ENCODE measurements around the gene TSHZ2.
"Not testable (repeated sequence)": the region's sequence is repeated elsewhere in the genome, so short reads cannot be mapped to it uniquely, and the experiment has no call there.

Gene TSHZ2

DNA sequence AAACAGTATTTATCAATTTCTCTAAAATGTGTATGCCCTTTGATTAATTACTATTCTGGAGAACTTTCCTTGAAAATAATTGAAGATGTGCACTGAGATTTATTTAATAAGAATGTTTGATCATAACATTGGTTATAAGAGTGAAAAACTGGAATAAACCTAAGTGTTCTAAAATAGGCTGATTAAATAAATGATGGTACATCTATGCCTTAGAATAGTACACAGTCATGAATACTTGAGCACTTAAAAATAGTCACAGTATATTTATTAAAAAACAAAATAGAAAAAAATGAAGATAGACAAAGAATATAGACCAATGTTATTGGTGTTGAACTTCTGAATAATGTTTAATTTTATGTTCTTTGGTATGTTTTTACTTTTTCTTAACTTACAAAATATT lies 528.5 kb downstream of the TSHZ2 start:
- no peaks in the 10 kb centered on the region for H3K4me1 ChIP-seq (ENCODE audit: control insufficient read depth, insufficient read depth, low read length)
- no peak overlapping the region for H3K9ac ChIP-seq (ENCODE audit: low read length in 2 of 2)
- H3K27ac ChIP-seq (ENCODE audit: low read length): no peak overlapping the region
- H3K9me3 ChIP-seq (ENCODE audit: control insufficient read depth in 2 of 2, low read length in 2 of 2): no peaks in the 10 kb centered on the region
- no peaks in the 10 kb centered on the region for H3K27me3 ChIP-seq (ENCODE audit: control insufficient read depth in 1 of 2, insufficient read depth in 2 of 2, low read length in 2 of 2)
- no peak overlapping the region for H3K4me3 ChIP-seq (ENCODE audit: low read length in 2 of 2)
- no peaks in the 10 kb centered on the region for H3K36me3 ChIP-seq (ENCODE audit: control insufficient read depth in 2 of 2, insufficient read depth in 2 of 2, low read length in 2 of 2)

DNA sequence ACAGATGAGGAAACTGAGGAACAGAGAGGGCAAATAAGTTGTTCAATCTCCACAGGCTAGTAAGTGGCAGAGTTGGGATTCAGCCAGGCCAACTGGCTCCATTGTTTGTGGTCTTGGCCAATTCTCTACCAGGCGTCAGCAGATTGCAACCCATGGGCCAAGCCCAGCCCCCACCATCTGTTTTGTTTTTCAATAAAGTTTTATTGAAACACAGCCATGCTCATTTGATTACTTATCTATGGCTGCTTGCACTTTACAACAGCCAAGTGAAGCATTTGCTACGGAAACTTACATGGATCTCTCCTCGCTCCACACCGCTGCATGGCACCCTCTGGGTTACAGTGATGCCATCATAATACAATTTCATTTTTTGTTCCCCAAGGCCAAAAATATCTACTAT lies 530.7 kb downstream of the TSHZ2 start:
- H3K4me3 ChIP-seq (ENCODE audit: low read length in 2 of 2): no peak overlapping the region
- no peak overlapping the region for H3K27ac ChIP-seq (ENCODE audit: low read length)
- no peaks in the 10 kb centered on the region for H3K9me3 ChIP-seq (ENCODE audit: control insufficient read depth in 2 of 2, low read length in 2 of 2)
- no peaks in the 10 kb centered on the region for H3K4me1 ChIP-seq (ENCODE audit: control insufficient read depth, insufficient read depth, low read length)
- no peak overlapping the region for H3K9ac ChIP-seq (ENCODE audit: low read length in 2 of 2)
- H3K27me3 ChIP-seq (ENCODE audit: control insufficient read depth in 1 of 2, insufficient read depth in 2 of 2, low read length in 2 of 2): no peaks in the 10 kb centered on the region
- H3K36me3 ChIP-seq (ENCODE audit: control insufficient read depth in 2 of 2, insufficient read depth in 2 of 2, low read length in 2 of 2): no peaks in the 10 kb centered on the region

DNA sequence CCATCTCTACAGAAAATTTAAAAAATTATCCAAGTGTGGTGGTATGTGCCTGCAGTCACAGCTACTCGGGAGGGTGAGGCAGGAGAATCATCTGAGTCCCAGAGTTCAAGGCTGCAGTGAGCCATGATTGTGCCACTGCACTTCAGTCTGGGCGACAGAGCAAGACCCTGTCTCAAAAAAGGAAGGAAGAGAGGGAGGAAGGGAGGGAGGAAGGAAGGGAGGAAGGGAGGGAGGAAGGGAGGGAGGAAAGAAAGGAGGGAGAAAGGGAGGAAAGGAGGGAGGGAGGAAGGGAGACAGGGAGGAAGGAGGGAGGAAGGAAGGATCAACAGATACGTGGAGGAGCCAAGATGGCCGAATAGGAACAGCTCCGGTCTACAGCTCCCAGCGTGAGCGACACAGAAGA lies 531.4 kb downstream of the TSHZ2 start:
- H3K27ac ChIP-seq (ENCODE audit: low read length): no peak overlapping the region
- H3K36me3 ChIP-seq (ENCODE audit: control insufficient read depth in 2 of 2, insufficient read depth in 2 of 2, low read length in 2 of 2): no peaks in the 10 kb centered on the region
- no peaks in the 10 kb centered on the region for H3K9me3 ChIP-seq (ENCODE audit: control insufficient read depth in 2 of 2, low read length in 2 of 2)
- H3K27me3 ChIP-seq (ENCODE audit: control insufficient read depth in 1 of 2, insufficient read depth in 2 of 2, low read length in 2 of 2): no peaks in the 10 kb centered on the region
- no peak overlapping the region for H3K9ac ChIP-seq (ENCODE audit: low read length in 2 of 2)
- no peaks in the 10 kb centered on the region for H3K4me1 ChIP-seq (ENCODE audit: control insufficient read depth, insufficient read depth, low read length)
- H3K4me3 ChIP-seq (ENCODE audit: low read length in 2 of 2): no peak overlapping the region

DNA sequence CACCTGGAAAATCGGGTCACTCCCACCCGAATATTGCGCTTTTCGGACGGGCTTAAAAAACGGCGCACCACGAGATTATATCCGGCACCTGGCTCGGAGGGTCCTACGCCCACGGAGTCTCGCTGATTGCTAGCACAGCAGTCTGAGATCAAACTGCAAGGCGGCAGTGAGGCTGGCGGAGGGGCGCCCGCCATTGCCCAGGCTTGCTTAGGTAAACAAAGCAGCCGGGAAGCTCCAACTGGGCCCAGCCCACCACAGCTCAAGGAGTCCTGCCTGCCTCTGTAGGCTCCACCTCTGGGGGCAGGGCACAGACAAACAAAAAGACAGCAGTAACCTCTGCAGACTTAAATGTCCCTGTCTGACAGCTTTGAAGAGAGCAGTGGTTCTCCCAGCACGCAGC lies 531.9 kb downstream of the TSHZ2 start:
- not testable (repeated sequence) for H3K36me3 ChIP-seq (ENCODE audit: control insufficient read depth in 2 of 2, insufficient read depth in 2 of 2, low read length in 2 of 2); H3K4me1 ChIP-seq (ENCODE audit: control insufficient read depth, insufficient read depth, low read length); H3K9me3 ChIP-seq (ENCODE audit: control insufficient read depth in 2 of 2, low read length in 2 of 2); H3K27ac ChIP-seq (ENCODE audit: low read length); H3K9ac ChIP-seq (ENCODE audit: low read length in 2 of 2); H3K4me3 ChIP-seq (ENCODE audit: low read length in 2 of 2); H3K27me3 ChIP-seq (ENCODE audit: control insufficient read depth in 1 of 2, insufficient read depth in 2 of 2, low read length in 2 of 2)

DNA sequence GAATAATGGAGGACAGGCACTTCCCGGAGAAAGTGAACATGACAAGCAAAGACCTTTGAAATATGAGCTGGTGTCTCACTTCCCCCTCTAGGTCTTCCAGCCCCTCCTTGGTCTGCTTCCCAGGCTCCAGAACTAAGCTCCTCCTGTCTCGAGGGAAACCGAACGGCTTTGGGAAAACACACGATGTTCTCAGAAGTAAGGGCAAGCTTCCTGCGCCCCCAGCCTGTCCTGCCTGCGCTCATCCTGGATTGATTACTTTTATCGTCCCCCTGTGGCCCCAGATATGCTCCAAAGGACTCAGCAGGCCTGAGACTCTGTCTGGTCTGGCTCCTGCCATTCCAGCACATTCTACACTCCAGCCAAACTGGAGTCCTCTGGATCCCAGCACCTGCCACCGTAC lies 538.1 kb downstream of the TSHZ2 start:
- no peak overlapping the region for H3K27ac ChIP-seq (ENCODE audit: low read length)
- H3K36me3 ChIP-seq (ENCODE audit: control insufficient read depth in 2 of 2, insufficient read depth in 2 of 2, low read length in 2 of 2): no peaks in the 10 kb centered on the region
- peaks cover 2 to 6% of the 10 kb centered on the region in 2 donors for H3K9me3 ChIP-seq (ENCODE audit: control insufficient read depth in 2 of 2, low read length in 2 of 2)
- no peak overlapping the region for H3K4me3 ChIP-seq (ENCODE audit: low read length in 2 of 2)
- H3K9ac ChIP-seq (ENCODE audit: low read length in 2 of 2): no peak overlapping the region
- no peaks in the 10 kb centered on the region for H3K27me3 ChIP-seq (ENCODE audit: control insufficient read depth in 1 of 2, insufficient read depth in 2 of 2, low read length in 2 of 2)
- no peaks in the 10 kb centered on the region for H3K4me1 ChIP-seq (ENCODE audit: control insufficient read depth, insufficient read depth, low read length)

DNA sequence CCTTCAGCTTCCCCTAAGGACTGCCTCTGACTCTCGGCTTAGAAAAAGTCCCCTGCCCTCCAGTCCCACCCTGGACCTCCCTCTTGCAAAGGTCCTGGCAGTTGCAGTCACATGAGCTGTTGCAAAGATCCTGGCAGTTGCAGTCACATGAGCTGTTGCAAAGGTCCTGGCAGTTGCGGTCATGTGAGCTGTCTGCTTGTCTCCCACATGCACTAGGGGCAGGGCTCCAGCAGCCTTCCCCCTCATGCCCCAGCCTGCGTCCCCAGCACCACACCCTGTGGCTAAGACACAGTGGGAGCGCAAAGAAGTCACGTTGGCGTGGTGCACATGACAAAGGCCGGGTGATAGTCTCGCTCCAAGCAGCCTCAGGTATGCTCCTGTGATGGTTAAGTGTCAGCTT lies 538.5 kb downstream of the TSHZ2 start:
- no peak overlapping the region for H3K4me3 ChIP-seq (ENCODE audit: low read length in 2 of 2)
- no peaks in the 10 kb centered on the region for H3K27me3 ChIP-seq (ENCODE audit: control insufficient read depth in 1 of 2, insufficient read depth in 2 of 2, low read length in 2 of 2)
- no peak overlapping the region for H3K27ac ChIP-seq (ENCODE audit: low read length)
- H3K36me3 ChIP-seq (ENCODE audit: control insufficient read depth in 2 of 2, insufficient read depth in 2 of 2, low read length in 2 of 2): no peaks in the 10 kb centered on the region
- peaks cover 2 to 6% of the 10 kb centered on the region in 2 donors for H3K9me3 ChIP-seq (ENCODE audit: control insufficient read depth in 2 of 2, low read length in 2 of 2)
- H3K9ac ChIP-seq (ENCODE audit: low read length in 2 of 2): no peak overlapping the region
- no peaks in the 10 kb centered on the region for H3K4me1 ChIP-seq (ENCODE audit: control insufficient read depth, insufficient read depth, low read length)

DNA sequence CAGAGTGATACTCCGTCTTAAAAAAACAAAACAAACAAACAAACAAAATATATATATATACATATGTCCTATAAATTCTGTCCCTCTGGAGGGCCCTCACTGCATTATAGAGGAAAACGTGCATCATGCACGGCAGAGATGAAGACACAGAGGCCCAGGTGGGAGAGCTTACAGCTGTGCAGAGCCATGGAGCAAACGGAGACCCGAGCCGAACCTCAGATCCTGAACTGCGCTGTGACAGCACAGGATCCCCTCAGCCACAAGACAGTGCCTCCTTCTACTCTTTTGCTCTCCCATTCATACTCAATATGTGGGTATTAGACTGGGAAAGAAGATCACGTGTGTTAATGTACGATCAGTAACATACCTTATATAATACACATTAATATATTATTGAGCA lies 539.9 kb downstream of the TSHZ2 start:
- no peak overlapping the region for H3K27ac ChIP-seq (ENCODE audit: low read length)
- H3K36me3 ChIP-seq (ENCODE audit: control insufficient read depth in 2 of 2, insufficient read depth in 2 of 2, low read length in 2 of 2): no peaks in the 10 kb centered on the region
- H3K27me3 ChIP-seq (ENCODE audit: control insufficient read depth in 1 of 2, insufficient read depth in 2 of 2, low read length in 2 of 2): no peaks in the 10 kb centered on the region
- peaks cover 2 to 6% of the 10 kb centered on the region in 2 donors for H3K9me3 ChIP-seq (ENCODE audit: control insufficient read depth in 2 of 2, low read length in 2 of 2)
- no peaks in the 10 kb centered on the region for H3K4me1 ChIP-seq (ENCODE audit: control insufficient read depth, insufficient read depth, low read length)
- H3K4me3 ChIP-seq (ENCODE audit: low read length in 2 of 2): no peak overlapping the region
- no peak overlapping the region for H3K9ac ChIP-seq (ENCODE audit: low read length in 2 of 2)

DNA sequence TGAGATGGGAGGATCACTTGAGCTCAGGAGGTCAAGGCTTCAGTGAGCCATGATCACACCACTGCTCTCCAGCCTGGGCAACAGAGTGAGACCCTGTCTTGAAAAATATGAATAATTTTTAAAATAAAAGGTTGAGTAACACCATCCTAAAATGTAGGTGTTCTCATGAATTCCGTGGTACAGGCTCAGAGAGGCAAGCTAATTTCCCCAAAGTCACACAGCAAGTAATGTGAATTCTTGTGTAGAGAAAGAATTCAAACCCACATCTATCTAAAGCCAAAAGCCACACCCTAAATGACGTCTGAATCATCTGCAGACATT lies 541.0 kb downstream of the TSHZ2 start:
- Histone ChIP-seq H3K27me3 (ENCODE audit: control insufficient read depth in 1 of 2, insufficient read depth in 2 of 2, low read length in 2 of 2) (no peaks in the 10 kb centered on the region), H3K36me3 (ENCODE audit: control insufficient read depth in 2 of 2, insufficient read depth in 2 of 2, low read length in 2 of 2) (no peaks in the 10 kb centered on the region), H3K9ac (ENCODE audit: low read length in 2 of 2) (no peak overlapping the region), H3K27ac (ENCODE audit: low read length) (no peak overlapping the region), H3K9me3 (ENCODE audit: control insufficient read depth in 2 of 2, low read length in 2 of 2) (peaks cover 2 to 6% of the 10 kb centered on the region in 2 donors), H3K4me3 (ENCODE audit: low read length in 2 of 2) (no peak overlapping the region), H3K4me1 (ENCODE audit: control insufficient read depth, insufficient read depth, low read length) (no peaks in the 10 kb centered on the region)

DNA sequence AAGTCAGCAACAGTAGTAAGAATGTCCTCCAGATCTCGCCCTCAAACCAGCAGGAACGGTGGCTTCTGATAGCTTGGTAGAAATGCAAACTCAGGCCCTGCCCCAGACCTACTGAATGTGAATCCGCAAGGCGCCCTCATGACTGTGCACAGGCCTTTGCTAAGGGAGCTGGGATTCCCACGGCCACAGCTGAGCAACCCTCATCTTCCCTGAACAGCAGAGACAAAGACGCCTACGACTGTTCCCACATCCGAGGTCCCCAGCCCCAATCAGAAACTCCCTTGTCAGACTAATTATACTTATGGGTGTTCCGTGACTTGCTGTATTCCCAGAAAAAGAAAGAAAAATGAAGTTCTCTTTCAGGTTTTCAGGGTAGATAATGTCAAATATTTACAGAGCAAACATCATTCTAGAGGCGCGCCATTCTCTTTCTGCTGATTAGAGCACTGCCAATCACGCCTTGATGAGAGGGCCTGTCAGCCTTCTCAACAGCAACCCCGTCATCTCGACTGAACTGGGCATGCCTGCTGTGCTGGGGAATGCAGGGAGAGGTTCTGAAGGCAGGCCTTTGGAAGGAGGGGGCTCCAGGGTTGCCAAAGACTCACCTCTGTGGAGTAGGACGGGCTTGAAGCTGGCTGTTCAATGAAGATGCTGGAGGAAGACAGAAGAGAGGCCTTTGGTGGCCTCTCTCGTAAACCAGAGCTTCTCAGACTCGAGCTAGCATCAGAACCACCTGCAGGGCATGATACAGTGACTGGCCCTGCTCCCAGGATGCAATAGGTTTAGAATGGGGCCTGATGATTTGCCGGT lies 541.5 kb downstream of the TSHZ2 start:
- no peaks in the 10 kb centered on the region for H3K36me3 ChIP-seq (ENCODE audit: control insufficient read depth in 2 of 2, insufficient read depth in 2 of 2, low read length in 2 of 2)
- H3K4me3 ChIP-seq (ENCODE audit: low read length in 2 of 2): no peak overlapping the region
- H3K27ac ChIP-seq (ENCODE audit: low read length): no peak overlapping the region
- H3K27me3 ChIP-seq (ENCODE audit: control insufficient read depth in 1 of 2, insufficient read depth in 2 of 2, low read length in 2 of 2): no peaks in the 10 kb centered on the region
- no peaks in the 10 kb centered on the region for H3K4me1 ChIP-seq (ENCODE audit: control insufficient read depth, insufficient read depth, low read length)
- no peak overlapping the region for H3K9ac ChIP-seq (ENCODE audit: low read length in 2 of 2)
- H3K9me3 ChIP-seq (ENCODE audit: control insufficient read depth in 2 of 2, low read length in 2 of 2): peaks cover 2 to 6% of the 10 kb centered on the region in 2 donors

DNA sequence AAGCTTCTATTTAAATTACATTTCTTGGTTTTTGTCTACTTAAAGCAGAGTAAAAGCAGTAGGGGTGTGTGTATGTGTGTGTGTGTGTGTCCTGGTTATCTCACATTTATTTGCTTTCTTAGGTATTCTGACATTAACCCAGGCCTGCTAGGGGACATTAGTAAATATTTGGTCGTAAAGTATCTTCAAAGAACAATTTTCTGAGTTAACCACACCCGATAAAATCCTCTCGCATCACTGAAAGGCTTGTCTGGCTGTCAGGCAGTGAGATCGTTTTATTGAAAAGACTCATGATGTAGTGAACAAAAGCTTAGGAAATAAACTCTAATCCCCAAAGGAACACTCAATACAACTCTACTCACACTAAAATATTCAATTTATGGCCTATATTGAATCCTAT lies 543.6 kb downstream of the TSHZ2 start:
- Histone ChIP-seq H3K27me3 (ENCODE audit: control insufficient read depth in 1 of 2, insufficient read depth in 2 of 2, low read length in 2 of 2) (no peaks in the 10 kb centered on the region), H3K4me3 (ENCODE audit: low read length in 2 of 2) (no peak overlapping the region), H3K9me3 (ENCODE audit: control insufficient read depth in 2 of 2, low read length in 2 of 2) (no peaks in the 10 kb centered on the region), H3K4me1 (ENCODE audit: control insufficient read depth, insufficient read depth, low read length) (no peaks in the 10 kb centered on the region), H3K9ac (ENCODE audit: low read length in 2 of 2) (no peak overlapping the region), H3K27ac (ENCODE audit: low read length) (no peak overlapping the region), H3K36me3 (ENCODE audit: control insufficient read depth in 2 of 2, insufficient read depth in 2 of 2, low read length in 2 of 2) (no peaks in the 10 kb centered on the region)

DNA sequence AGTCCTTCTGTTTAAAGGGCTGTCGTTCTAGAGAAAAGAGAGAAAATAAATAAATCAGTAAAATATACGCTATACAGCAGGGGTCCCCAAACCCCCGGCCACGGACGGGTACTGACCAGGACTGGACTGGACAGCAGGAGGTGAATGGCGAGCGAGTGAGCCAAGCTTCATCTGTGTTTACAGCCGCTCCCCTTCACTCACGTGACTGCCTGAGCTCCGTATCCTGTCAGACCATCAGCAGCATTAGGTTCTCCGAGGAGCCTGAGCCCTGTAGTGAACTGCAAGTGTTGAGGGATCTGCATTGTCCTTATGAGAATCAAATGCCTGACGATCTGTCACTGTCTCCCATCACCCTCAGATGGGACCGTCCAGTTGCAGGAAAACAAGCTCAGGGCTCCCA lies 545.0 kb downstream of the TSHZ2 start:
- Histone ChIP-seq H3K4me1 (ENCODE audit: control insufficient read depth, insufficient read depth, low read length) (no peaks in the 10 kb centered on the region), H3K4me3 (ENCODE audit: low read length in 2 of 2) (no peak overlapping the region), H3K27ac (ENCODE audit: low read length) (no peak overlapping the region), H3K9ac (ENCODE audit: low read length in 2 of 2) (no peak overlapping the region), H3K9me3 (ENCODE audit: control insufficient read depth in 2 of 2, low read length in 2 of 2) (no peaks in the 10 kb centered on the region), H3K27me3 (ENCODE audit: control insufficient read depth in 1 of 2, insufficient read depth in 2 of 2, low read length in 2 of 2) (no peaks in the 10 kb centered on the region), H3K36me3 (ENCODE audit: control insufficient read depth in 2 of 2, insufficient read depth in 2 of 2, low read length in 2 of 2) (no peaks in the 10 kb centered on the region)
